H9 (cell line): ENCODE results near the gene BLOC1S5. TPM values are rescaled to one million over a fixed set of nuclear protein-coding genes. Genes with fewer than 3 reads are reported as not detected.

ENCODE experiments used
- DNase-seq: peaks from one replicate; pipeline ENCODE4 v3.0.0-alpha.2; 2017
- H2AFZ ChIP-seq: one replicate; pipeline ENCODE4 v1.6.1; 2013; ENCODE audit warnings: mild to moderate bottlenecking, low read length, control low read depth, moderate library complexity
- H2AK5ac ChIP-seq: 2 replicates; pipeline ENCODE4 v1.6.1; 2013; ENCODE audit warnings: low read length, control low read depth, mixed read lengths; ENCODE audit not compliant: insufficient read length
- H2BK120ac ChIP-seq: one replicate; pipeline ENCODE4 v1.6.1; 2013; ENCODE audit warnings: low read depth, mild to moderate bottlenecking, low read length, control low read depth, inconsistent platforms; ENCODE audit not compliant: poor library complexity, severe bottlenecking
- H2BK12ac ChIP-seq: 2 replicates; pipeline ENCODE4 v1.6.1; 2013; ENCODE audit warnings: low read length, control low read depth, mixed read lengths, low read depth; ENCODE audit not compliant: insufficient read length
- H2BK15ac ChIP-seq: 2 replicates; pipeline ENCODE4 v1.6.1; 2013; ENCODE audit warnings: low read depth, low read length, control low read depth
- H2BK20ac ChIP-seq: one replicate; pipeline ENCODE4 v1.6.1; 2013; ENCODE audit warnings: low read depth, mild to moderate bottlenecking, low read length, control low read depth, inconsistent platforms; ENCODE audit not compliant: poor library complexity, severe bottlenecking
- H2BK5ac ChIP-seq: 2 replicates; pipeline ENCODE4 v1.6.1; 2013; ENCODE audit warnings: low read length, control low read depth, mixed read lengths; ENCODE audit not compliant: insufficient read length
- H3K14ac ChIP-seq: 2 replicates; pipeline ENCODE4 v1.6.1; 2013; ENCODE audit warnings: low read length, control low read depth; ENCODE audit not compliant: insufficient read depth
- H3K18ac ChIP-seq: 2 replicates; pipeline ENCODE4 v1.6.1; 2013; ENCODE audit warnings: low read depth, mild to moderate bottlenecking, mixed read lengths, low read length, control low read depth; ENCODE audit not compliant: insufficient read length
- H3K23ac ChIP-seq: 2 replicates; pipeline ENCODE4 v1.6.1; 2013; ENCODE audit warnings: low read length, control low read depth, mixed read lengths, low read depth; ENCODE audit not compliant: insufficient read length
- H3K23me2 ChIP-seq: 2 replicates; pipeline ENCODE4 v1.6.1; 2013; ENCODE audit warnings: low read depth, mild to moderate bottlenecking, mixed read lengths, low read length, control low read depth; ENCODE audit not compliant: insufficient read length, poor library complexity, severe bottlenecking
- H3K27ac ChIP-seq: 2 replicates; pipeline ENCODE4 v1.5.1; 2013; ENCODE audit warnings: low read length, control low read depth, mixed read lengths, low read depth; ENCODE audit not compliant: insufficient read length
- H3K27me3 ChIP-seq: 2 replicates; pipeline ENCODE4 v1.6.1; 2013; ENCODE audit warnings: low read length, control low read depth, inconsistent platforms; ENCODE audit not compliant: insufficient read depth
- H3K4ac ChIP-seq: 2 replicates; pipeline ENCODE4 v1.6.1; 2013; ENCODE audit warnings: low read depth, mild to moderate bottlenecking, control low read depth, inconsistent platforms, low read length, moderate library complexity
- H3K4me1 ChIP-seq: 2 replicates; pipeline ENCODE4 v1.6.1; 2013; ENCODE audit warnings: low read length, control low read depth, inconsistent platforms; ENCODE audit not compliant: insufficient read depth
- H3K4me2 ChIP-seq: 2 replicates; pipeline ENCODE4 v1.6.1; 2013; ENCODE audit warnings: low read length, control low read depth, mixed read lengths; ENCODE audit not compliant: insufficient read length, insufficient read depth
- H3K56ac ChIP-seq: 2 replicates; pipeline ENCODE4 v1.6.1; 2013; ENCODE audit warnings: low read depth, mild to moderate bottlenecking, mixed read lengths, low read length, control low read depth; ENCODE audit not compliant: insufficient read length
- H3K79me1 ChIP-seq: 2 replicates; pipeline ENCODE4 v1.6.1; 2013; ENCODE audit warnings: low read depth, mild to moderate bottlenecking, moderate library complexity, low read length, control low read depth, inconsistent platforms; ENCODE audit not compliant: insufficient read depth, poor library complexity, severe bottlenecking
- H3K79me2 ChIP-seq: 2 replicates; pipeline ENCODE4 v1.6.1; 2013; ENCODE audit warnings: low read length, control low read depth, inconsistent platforms; ENCODE audit not compliant: insufficient read depth
- H3K9ac ChIP-seq: 2 replicates; pipeline ENCODE4 v1.6.1; 2013; ENCODE audit warnings: low read length, control low read depth, mixed read lengths; ENCODE audit not compliant: insufficient read length; ENCODE audit errors: extremely low read depth
- H3K9me3 ChIP-seq: one replicate; pipeline ENCODE4 v1.6.1; 2013; ENCODE audit warnings: low read depth, low read length, inconsistent platforms; ENCODE audit not compliant: control insufficient read depth
- H3T11ph ChIP-seq: one replicate; pipeline ENCODE4 v1.6.1; 2013; ENCODE audit warnings: mild to moderate bottlenecking, low read length, control low read depth, inconsistent platforms
- H4K20me1 ChIP-seq: one replicate; pipeline ENCODE4 v1.6.1; 2013; ENCODE audit not compliant: control insufficient read depth, insufficient read length, insufficient read depth
- H4K5ac ChIP-seq: 2 replicates; pipeline ENCODE4 v1.6.1; 2013; ENCODE audit warnings: low read depth, mild to moderate bottlenecking, mixed read lengths, low read length, control low read depth; ENCODE audit not compliant: insufficient read length
- H4K8ac ChIP-seq: replicated peaks from 2 replicates; pipeline ENCODE4 v1.6.1; 2013; ENCODE audit warnings: low read length, control low read depth, mixed read lengths, low read depth; ENCODE audit not compliant: insufficient read length
- H4K91ac ChIP-seq: 2 replicates; pipeline ENCODE4 v1.6.1; 2013; ENCODE audit warnings: low read depth, mild to moderate bottlenecking, moderate library complexity, mixed read lengths, low read length, control low read depth; ENCODE audit not compliant: insufficient read length
- H3K27ac Mint-ChIP-seq, 3 experiments: 2 replicates in 2 of 3; 3 replicates in 1 of 3; pipeline ENCODE4 v1.8.0; 2020 to 2021; ENCODE audit warnings: mixed read lengths in 3 of 3, mild to moderate bottlenecking in 1 of 3, moderate library complexity in 1 of 3
- H3K27me3 Mint-ChIP-seq: 2 replicates; pipeline ENCODE4 v1.8.0; 2021; ENCODE audit warnings: low read depth, mild to moderate bottlenecking, moderate library complexity, mixed read lengths
- H3K36me3 Mint-ChIP-seq, 3 experiments: 2 replicates in 2 of 3; 3 replicates in 1 of 3; pipeline ENCODE4 v1.8.0; 2020 to 2021; ENCODE audit warnings: low read depth in 3 of 3, mixed read lengths in 3 of 3; ENCODE audit not compliant: insufficient read depth in 1 of 3
- H3K4me1 Mint-ChIP-seq, 2 experiments: 2 replicates each; pipeline ENCODE4 v1.8.0; 2020; ENCODE audit warnings: mixed read lengths in 2 of 2
- H3K4me3 Mint-ChIP-seq, 2 experiments: 2 replicates in 1 of 2; 3 replicates in 1 of 2; pipeline ENCODE4 v1.8.0; 2020 to 2021; ENCODE audit warnings: mild to moderate bottlenecking in 2 of 2, mixed read lengths in 2 of 2, moderate library complexity in 1 of 2
- H3K9me3 Mint-ChIP-seq, 2 experiments: 2 replicates in 1 of 2; 3 replicates in 1 of 2; pipeline ENCODE4 v1.8.0; 2020; ENCODE audit warnings: mild to moderate bottlenecking in 2 of 2, mixed read lengths in 2 of 2, moderate library complexity in 1 of 2
- WGBS: extraction: QIAGEN DNeasy Blood & Tissue Kit; methylation state at CpG from one replicate; pipeline ENCODE4 v1.1.7; 2013; ENCODE audit warnings: missing lambda C conversion rate, low lambda C conversion rate, mixed read lengths; ENCODE audit not compliant: insufficient read length; ENCODE audit errors: extremely low coverage; 5-methylcytosine and 5-hydroxymethylcytosine counted together
- total RNA-seq: library from RNA; stranded (reverse); gene quantifications from 2 replicates; pipeline ENCODE4 v1.2.1, GENCODE V29; 2021
- TF ChIP-seq, protein P1 (sequence below): fragments of 200-600 bp; sonication (generic); conservative IDR thresholded peaks from 3 replicates; pipeline ENCODE4 v1.8.0; 2021; ENCODE audit warnings: antibody characterized with exemption, mild to moderate bottlenecking

Gene BLOC1S5
- total RNA-seq, 1 experiment from 2014 or later: 15.6 TPM

DNA sequence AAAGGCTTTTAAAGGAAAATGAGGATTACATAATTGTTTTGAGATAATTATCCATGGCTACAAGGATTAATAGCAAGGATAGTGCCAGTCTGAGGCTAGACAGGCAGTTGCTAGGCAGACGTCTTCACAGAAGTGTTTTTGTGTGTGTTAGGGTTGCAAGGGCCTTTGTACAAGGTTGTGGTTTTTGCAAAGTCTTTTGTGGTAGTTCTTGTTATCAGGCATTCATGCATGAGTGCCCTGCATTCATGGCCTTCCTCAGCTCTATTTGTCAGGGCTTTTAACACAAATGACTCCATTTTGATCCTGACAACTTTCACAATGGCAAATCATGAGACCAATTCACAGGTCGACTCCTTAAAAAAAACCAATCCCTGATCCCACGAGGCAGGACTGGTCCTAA, 85.5 kb downstream of the BLOC1S5 start:
- H3K23me2 ChIP-seq: no peaks in the 10 kb centered on the region
- H2AFZ ChIP-seq: no peak overlapping the region
- H3K4me3 Mint-ChIP-seq: no peak overlapping the region
- H2BK5ac ChIP-seq: no peak overlapping the region
- no CpG with 5 or more reads among the region's 3 CpGs for WGBS
- no peak overlapping the region for H3K27ac ChIP-seq
- H3K27ac Mint-ChIP-seq: no peak overlapping the region
- H3K18ac ChIP-seq: no peak overlapping the region
- H3T11ph ChIP-seq: no peak overlapping the region
- no peaks in the 10 kb centered on the region for H3K4me1 ChIP-seq
- no peaks in the 10 kb centered on the region for H3K79me2 ChIP-seq
- no peak overlapping the region for H2BK12ac ChIP-seq
- no peak overlapping the region for H2BK120ac ChIP-seq
- TF ChIP-seq, protein P1, sequence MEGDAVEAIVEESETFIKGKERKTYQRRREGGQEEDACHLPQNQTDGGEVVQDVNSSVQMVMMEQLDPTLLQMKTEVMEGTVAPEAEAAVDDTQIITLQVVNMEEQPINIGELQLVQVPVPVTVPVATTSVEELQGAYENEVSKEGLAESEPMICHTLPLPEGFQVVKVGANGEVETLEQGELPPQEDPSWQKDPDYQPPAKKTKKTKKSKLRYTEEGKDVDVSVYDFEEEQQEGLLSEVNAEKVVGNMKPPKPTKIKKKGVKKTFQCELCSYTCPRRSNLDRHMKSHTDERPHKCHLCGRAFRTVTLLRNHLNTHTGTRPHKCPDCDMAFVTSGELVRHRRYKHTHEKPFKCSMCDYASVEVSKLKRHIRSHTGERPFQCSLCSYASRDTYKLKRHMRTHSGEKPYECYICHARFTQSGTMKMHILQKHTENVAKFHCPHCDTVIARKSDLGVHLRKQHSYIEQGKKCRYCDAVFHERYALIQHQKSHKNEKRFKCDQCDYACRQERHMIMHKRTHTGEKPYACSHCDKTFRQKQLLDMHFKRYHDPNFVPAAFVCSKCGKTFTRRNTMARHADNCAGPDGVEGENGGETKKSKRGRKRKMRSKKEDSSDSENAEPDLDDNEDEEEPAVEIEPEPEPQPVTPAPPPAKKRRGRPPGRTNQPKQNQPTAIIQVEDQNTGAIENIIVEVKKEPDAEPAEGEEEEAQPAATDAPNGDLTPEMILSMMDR: no peak
- no peaks in the 10 kb centered on the region for H3K36me3 Mint-ChIP-seq
- no peak overlapping the region for H4K91ac ChIP-seq
- no peak for DNase-seq
- H4K20me1 ChIP-seq: no peaks in the 10 kb centered on the region
- H3K79me1 ChIP-seq: no peaks in the 10 kb centered on the region
- H2BK20ac ChIP-seq: no peak overlapping the region
- no peak overlapping the region for H3K4ac ChIP-seq
- H3K27me3 Mint-ChIP-seq: peaks cover 2% of the 10 kb centered on the region; the same call in 1 of the 2 replicates
- no peak overlapping the region for H4K8ac ChIP-seq
- peaks cover 2 to 3% of the 10 kb centered on the region in 2 experiments; a peak in 2 of 5 replicates for H3K9me3 Mint-ChIP-seq
- H3K4me2 ChIP-seq: no peak overlapping the region
- no peaks in the 10 kb centered on the region for H3K27me3 ChIP-seq
- H3K4me1 Mint-ChIP-seq: peaks cover 2 to 5% of the 10 kb centered on the region in 2 experiments; a peak in 3 of 4 replicates
- H3K9ac ChIP-seq: no peak overlapping the region
- H3K23ac ChIP-seq: no peak overlapping the region
- no peak overlapping the region for H3K56ac ChIP-seq
- H3K14ac ChIP-seq: no peak overlapping the region
- H2BK15ac ChIP-seq: no peak overlapping the region
- H2AK5ac ChIP-seq: no peak overlapping the region
- H3K9me3 ChIP-seq: no peaks in the 10 kb centered on the region
- H4K5ac ChIP-seq: no peak overlapping the region
